Globus pallidus (tissue), 1 donor: ENCODE results near the gene SOCS7.

ENCODE experiments used
- DNase-seq: peaks from one replicate; pipeline ENCODE4 v3.0.0-alpha.2; 2015; ENCODE audit warnings: low spot score

Gene SOCS7

GRCh38 chr17:38338053-38338452, 13.6 kb upstream of the SOCS7 start:
- DNase-seq, result no peak

- no peak for DNase-seq
Measured at GRCh38 chr17:38338535-38338934, 13.1 kb upstream of the SOCS7 start.

- no peak for DNase-seq
Measured at GRCh38 chr17:38339891-38340290, 11.8 kb upstream of the SOCS7 start.

GRCh38 chr17:38341035-38341721, 10.5 kb upstream of the SOCS7 start:
- peak; percentile 94 for DNase-seq

GRCh38 chr17:38342886-38343607, 8.6 kb upstream of the SOCS7 start:
- DNase-seq, result no peak

- DNase-seq, result no peak
Measured at GRCh38 chr17:38343608-38344419, 7.8 kb upstream of the SOCS7 start, which contains the start of gene GPR179. GPR179 (minus strand) TSS chr17:38343956; CDS start chr17:38343789, 167 bp downstream.

GRCh38 chr17:38344420-38344745, 7.3 kb upstream of the SOCS7 start:
- no peak for DNase-seq

- DNase-seq, result no peak
Measured at GRCh38 chr17:38345743-38346142, 5.9 kb upstream of the SOCS7 start.

- DNase-seq, result peak; percentile 86
Measured at GRCh38 chr17:38349097-38349730, 2.4 kb upstream of the SOCS7 start.

- DNase-seq, result no peak
Measured at GRCh38 chr17:38350035-38350434, 1.6 kb upstream of the SOCS7 start.

GRCh38 chr17:38352245-38353085, 821 bp downstream of the SOCS7 start:
- no peak for DNase-seq

- no peak for DNase-seq
Measured at GRCh38 chr17:38353086-38353604, 1.5 kb downstream of the SOCS7 start.

GRCh38 chr17:38353668-38354067, 2.0 kb downstream of the SOCS7 start:
- DNase-seq, result no peak

- no peak for DNase-seq
Measured at GRCh38 chr17:38354466-38354865, 2.8 kb downstream of the SOCS7 start.

GRCh38 chr17:38355251-38355650, 3.6 kb downstream of the SOCS7 start:
- DNase-seq, result no peak

- DNase-seq, result no peak
Measured at GRCh38 chr17:38357486-38358123, 6.0 kb downstream of the SOCS7 start.

- DNase-seq, result no peak
Measured at GRCh38 chr17:38358586-38359513, 7.2 kb downstream of the SOCS7 start.

- no peak for DNase-seq
Measured at GRCh38 chr17:38361694-38362465, 10.2 kb downstream of the SOCS7 start.

GRCh38 chr17:38363016-38363415, 11.4 kb downstream of the SOCS7 start:
- no peak for DNase-seq
